Spleen (tissue), 11 donors: ENCODE data around the gene SERPINB11. TPM values are rescaled to one million over a fixed set of nuclear protein-coding genes. Genes with fewer than 3 reads are reported as not detected.
"Not testable (repeated sequence)": the region's sequence is repeated elsewhere in the genome, so short reads cannot be mapped to it uniquely, and the experiment has no call there.

ENCODE experiments used
- DNase-seq: peaks from one replicate; pipeline ENCODE4 v3.0.0-alpha.2; 2020
- H3K27ac ChIP-seq, 8 donors: fragments of 200-600 bp; sonication (generic) in 7 of 8; 1 replicate in 4 of 8; 2 replicates in 4 of 8; pipeline versions ENCODE4 v1.5.0 to v1.8.0; 2016 to 2021; ENCODE audit warnings: inconsistent platforms in 4 of 8, mild to moderate bottlenecking in 4 of 8, moderate library complexity in 1 of 8
- H3K27me3 ChIP-seq, 7 donors: fragments of 200-600 bp; sonication (generic) in 6 of 7; replicated peaks in 1 of 7; 1 replicate in 4 of 7; 2 replicates in 3 of 7; pipeline versions ENCODE4 v1.5.0 to v1.8.0; 2016 to 2021; ENCODE audit warnings: inconsistent platforms in 3 of 7, mild to moderate bottlenecking in 1 of 7
- H3K36me3 ChIP-seq, 6 donors: fragments of 200-600 bp; sonication (generic) in 5 of 6; 1 replicate in 4 of 6; 2 replicates in 2 of 6; pipeline versions ENCODE4 v1.5.0 to v1.8.0; 2016 to 2021; ENCODE audit warnings: inconsistent platforms in 2 of 6
- H3K4me1 ChIP-seq, 6 donors: fragments of 200-600 bp; sonication (generic) in 5 of 6; 1 replicate in 3 of 6; 2 replicates in 3 of 6; pipeline versions ENCODE4 v1.5.0 to v1.8.0; 2016 to 2021; ENCODE audit warnings: inconsistent platforms in 3 of 6
- H3K4me3 ChIP-seq, 8 donors: fragments of 200-600 bp; sonication (generic) in 7 of 8; 1 replicate in 4 of 8; 2 replicates in 4 of 8; pipeline versions ENCODE4 v1.5.0 to v1.8.0; 2016 to 2021; ENCODE audit warnings: inconsistent platforms in 4 of 8, mild to moderate bottlenecking in 4 of 8, moderate library complexity in 2 of 8
- H3K9me3 ChIP-seq, 8 donors: fragments of 200-600 bp; sonication (generic) in 7 of 8; 1 replicate in 4 of 8; 2 replicates in 4 of 8; pipeline versions ENCODE4 v1.5.0 to v1.8.0; 2016 to 2021; ENCODE audit warnings: inconsistent platforms in 4 of 8
- POLR2A ChIP-seq, 3 donors: fragments of 450-650 bp; IDR thresholded peaks; one replicate each; pipeline ENCODE4 v1.5.1; 2017; ENCODE audit warnings: antibody characterized with exemption in 3 of 3, mild to moderate bottlenecking in 1 of 3
- POLR2AphosphoS5 ChIP-seq, 3 donors: sonication (generic); formaldehyde crosslinking; IDR thresholded peaks; one replicate each; pipeline ENCODE4 v1.5.1; 2017; ENCODE audit warnings: antibody characterized with exemption in 3 of 3
- WGBS, 5 donors: extraction: QIAGEN DNeasy Blood & Tissue Kit in 3 of 5; methylation state at CpG; one replicate each; pipeline versions ENCODE4 v1.1.5 to v1.1.7; 2013 to 2018; 5-methylcytosine and 5-hydroxymethylcytosine counted together
- intact Hi-C: fragments of 100-400 bp; cut with DNase I; formaldehyde crosslinking; loops from one replicate; pipeline ENCODE4 v1.15.0; 2023; ENCODE audit warnings: low total_unique reads
- polyA plus RNA-seq, 3 donors: library from polyadenylated mRNA; stranded (reverse); fragments of 200-250 nt; gene quantifications; one replicate each; pipeline ENCODE4 v1.2.1, GENCODE V29; 2013
- total RNA-seq, 7 donors: library from RNA; depleted of rRNA in 3 of 7; stranded (reverse); fragments of >200 nt in 3 of 7; fragmentation: NEBNext Ultra II Directional in 4 of 7; extraction: Animal tissue kit (Norgen Biotek cat#: 25700) in 4 of 7; gene quantifications; one replicate each; pipeline versions ENCODE4 v1.1.0 to v1.2.1, GENCODE V29; 2016 to 2021
- TF ChIP-seq, protein P1 (sequence below), 11 experiments: fragments of 200-600 bp in 7 of 11; fragments of 450-650 bp in 4 of 11; sonication (generic) in 4 of 11; IDR thresholded peaks in 8 of 11; conservative IDR thresholded peaks in 3 of 11; 1 replicate in 7 of 11; 2 replicates in 4 of 11; pipeline versions ENCODE4 v1.4.0 to v1.8.0; 2016 to 2021; ENCODE audit warnings: antibody characterized with exemption in 11 of 11, inconsistent platforms in 4 of 11, mild to moderate bottlenecking in 1 of 11
- donor health status: healthy with polysubstance abuse.
- donor health status: DM: no; HTN: no; CAD: no; lungs with moderate emphysema.
- donor health status: DM: no; HTN: no; CAD: no.
- donor health status: Bipolar disorder and iron deficiency.
- donor health status: healthy.
- donor health status: DM: no; HTN: no; CAD: no.
- donor health status: DM: yes; HTN: yes; CAD: no.

Gene SERPINB11
- total and polyA plus RNA-seq, 10 donors = not detected

DNA sequence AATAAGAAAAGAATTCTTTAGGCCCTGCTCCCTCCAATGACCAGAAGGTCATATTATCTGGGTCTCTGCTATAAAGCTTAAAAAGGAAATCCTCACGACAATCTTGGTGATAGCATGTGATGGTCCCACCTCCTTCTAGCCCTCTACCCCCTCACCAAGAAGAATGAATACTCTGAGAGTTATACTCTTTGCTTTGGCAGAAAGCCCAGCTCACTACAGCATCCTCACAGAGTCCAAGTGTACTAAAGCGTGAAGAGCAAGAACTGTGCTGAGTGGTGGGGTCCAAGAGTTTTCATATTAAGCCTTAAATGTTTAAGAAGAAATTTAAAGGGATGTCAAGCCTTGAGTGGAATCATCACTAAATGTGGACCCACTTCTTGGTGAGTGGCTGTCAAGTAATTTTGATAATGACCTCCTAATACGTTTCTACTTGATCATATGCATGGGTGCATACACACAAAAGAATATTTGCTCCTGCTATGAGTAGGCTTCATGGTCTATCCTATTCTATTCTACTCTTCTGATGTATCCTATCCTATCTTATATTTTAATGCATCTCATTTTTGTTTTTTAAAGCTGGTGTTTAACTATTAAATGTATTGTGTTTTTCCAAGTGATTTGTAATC is 56.0 kb downstream of the SERPINB11 start:
- Histone ChIP-seq H3K36me3 (no peaks in the 10 kb centered on the region), H3K27me3 (no peaks in the 10 kb centered on the region), H3K27ac (no peak overlapping the region), H3K9me3 (peaks cover 2 to 30% (median 22%) of the 10 kb centered on the region in 8 donors), H3K4me1 (no peaks in the 10 kb centered on the region), H3K4me3 (no peak overlapping the region)
- no peak for DNase-seq
- TF ChIP-seq POLR2AphosphoS5 (IDR thresholded peaks at IDR 0.05) = no peak
- TF ChIP-seq, protein P1, sequence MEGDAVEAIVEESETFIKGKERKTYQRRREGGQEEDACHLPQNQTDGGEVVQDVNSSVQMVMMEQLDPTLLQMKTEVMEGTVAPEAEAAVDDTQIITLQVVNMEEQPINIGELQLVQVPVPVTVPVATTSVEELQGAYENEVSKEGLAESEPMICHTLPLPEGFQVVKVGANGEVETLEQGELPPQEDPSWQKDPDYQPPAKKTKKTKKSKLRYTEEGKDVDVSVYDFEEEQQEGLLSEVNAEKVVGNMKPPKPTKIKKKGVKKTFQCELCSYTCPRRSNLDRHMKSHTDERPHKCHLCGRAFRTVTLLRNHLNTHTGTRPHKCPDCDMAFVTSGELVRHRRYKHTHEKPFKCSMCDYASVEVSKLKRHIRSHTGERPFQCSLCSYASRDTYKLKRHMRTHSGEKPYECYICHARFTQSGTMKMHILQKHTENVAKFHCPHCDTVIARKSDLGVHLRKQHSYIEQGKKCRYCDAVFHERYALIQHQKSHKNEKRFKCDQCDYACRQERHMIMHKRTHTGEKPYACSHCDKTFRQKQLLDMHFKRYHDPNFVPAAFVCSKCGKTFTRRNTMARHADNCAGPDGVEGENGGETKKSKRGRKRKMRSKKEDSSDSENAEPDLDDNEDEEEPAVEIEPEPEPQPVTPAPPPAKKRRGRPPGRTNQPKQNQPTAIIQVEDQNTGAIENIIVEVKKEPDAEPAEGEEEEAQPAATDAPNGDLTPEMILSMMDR (IDR thresholded peaks at IDR 0.05 in 8 of 11, conservative IDR thresholded peaks at IDR 0.05 in 3 of 11) = no peak
- no peak for TF ChIP-seq POLR2A (IDR thresholded peaks at IDR 0.05)
- intact Hi-C loops = no loop called here
- 49 to 86% (median 69%) methylated on average over 3 of the region's 3 CpGs for WGBS, 5 donors

DNA sequence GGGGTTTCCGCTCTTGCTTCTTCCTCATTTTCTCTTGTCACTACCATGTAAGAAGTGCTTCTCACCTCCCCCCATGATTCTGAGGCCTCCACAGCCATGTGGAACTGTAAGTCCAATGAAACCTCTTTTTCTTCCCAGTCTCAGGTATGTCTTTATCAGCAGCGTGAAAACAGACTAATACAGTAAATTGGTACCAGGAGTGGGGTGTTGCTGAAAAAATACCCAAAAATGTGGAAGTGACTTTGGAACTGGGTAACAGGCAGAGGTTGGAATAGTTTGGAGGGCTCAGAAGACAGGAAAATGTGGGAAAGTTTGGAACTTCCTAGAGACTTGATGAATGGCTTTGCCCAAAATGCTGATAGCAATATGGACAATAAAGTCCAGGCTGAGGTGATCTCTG is 57.0 kb downstream of the SERPINB11 start:
- H3K36me3 ChIP-seq, H3K4me1 ChIP-seq, intact Hi-C loops, H3K27ac ChIP-seq, DNase-seq, H3K4me3 ChIP-seq, H3K27me3 ChIP-seq: not testable (repeated sequence)
- WGBS, 5 donors = 86 to 100% (median 91%) methylated on average over 2 of the region's 2 CpGs
- peaks cover 2 to 30% (median 22%) of the 10 kb centered on the region in 8 donors for H3K9me3 ChIP-seq

DNA sequence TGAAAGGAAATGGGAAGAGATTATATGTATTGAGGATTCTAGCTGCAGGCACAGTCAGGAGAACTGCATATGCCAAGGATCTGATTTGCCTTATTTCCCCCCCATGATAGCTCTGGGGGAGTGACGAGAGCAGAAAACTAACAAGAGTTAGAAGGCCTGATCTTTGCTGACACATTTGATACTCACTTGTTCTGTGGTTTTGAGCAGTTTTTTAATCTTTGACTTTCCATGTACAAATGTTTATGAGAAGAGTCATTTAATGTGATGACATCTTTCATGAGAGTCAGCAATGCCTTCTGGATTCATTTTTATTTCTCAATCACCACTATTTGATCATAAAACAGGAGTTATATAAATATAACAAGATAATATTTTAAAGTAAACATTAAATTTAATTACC is 59.8 kb downstream of the SERPINB11 start:
- DNase-seq = no peak
- no peak for TF ChIP-seq POLR2A (IDR thresholded peaks at IDR 0.05)
- TF ChIP-seq, protein P1 (IDR thresholded peaks at IDR 0.05 in 8 of 11, conservative IDR thresholded peaks at IDR 0.05 in 3 of 11) = no peak
- TF ChIP-seq POLR2AphosphoS5 (IDR thresholded peaks at IDR 0.05) = no peak
- Histone ChIP-seq H3K9me3 (peaks cover 2 to 30% (median 22%) of the 10 kb centered on the region in 8 donors), H3K4me3 (no peak overlapping the region), H3K27me3 (no peaks in the 10 kb centered on the region), H3K36me3 (no peaks in the 10 kb centered on the region), H3K4me1 (no peaks in the 10 kb centered on the region), H3K27ac (no peak overlapping the region)
- 70 to 84% (median 83%) methylated on average over 1 of the region's 1 CpG for WGBS, 5 donors
- intact Hi-C loops = no loop called here

DNA sequence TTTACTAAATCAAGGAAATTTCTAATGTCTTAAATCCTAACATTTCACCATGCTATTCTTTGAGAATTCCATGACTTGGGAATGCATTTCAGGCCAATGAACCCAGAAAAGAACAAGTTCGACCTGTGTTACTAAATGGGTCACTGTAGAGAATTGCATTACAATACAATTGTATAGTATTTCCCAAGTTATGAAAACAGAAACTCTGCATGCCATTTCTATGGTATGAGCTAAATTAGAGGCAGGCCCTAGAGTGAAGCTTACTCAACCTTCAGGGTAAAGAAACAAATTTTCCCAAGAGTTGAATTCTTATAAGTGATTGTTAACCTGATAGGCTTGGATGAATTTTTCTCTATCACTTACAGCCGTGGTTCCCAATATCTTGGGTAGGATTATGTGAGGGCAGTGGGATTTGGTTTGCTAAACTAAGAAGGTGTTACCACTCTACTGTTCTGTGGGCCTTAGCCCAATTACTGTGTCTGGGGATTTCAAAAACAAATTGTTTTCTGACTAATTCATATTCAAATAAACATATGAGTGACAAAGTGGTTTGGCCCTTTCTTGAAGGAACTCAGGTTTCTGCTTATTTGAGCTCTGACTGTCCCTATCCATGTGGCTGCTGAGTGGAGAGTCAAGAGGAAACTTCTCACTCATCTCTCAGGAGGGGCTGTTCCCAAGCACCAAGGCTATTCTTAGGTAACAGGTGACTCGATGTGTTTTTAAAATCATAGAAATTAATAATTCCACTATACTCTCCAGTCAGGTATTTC is 61.3 kb downstream of the SERPINB11 start:
- Histone ChIP-seq H3K27ac (no peak overlapping the region), H3K4me1 (no peaks in the 10 kb centered on the region), H3K27me3 (no peaks in the 10 kb centered on the region), H3K4me3 (no peak overlapping the region), H3K9me3 (peaks cover 2 to 27% (median 21%) of the 10 kb centered on the region in 8 donors), H3K36me3 (no peaks in the 10 kb centered on the region)
- TF ChIP-seq POLR2AphosphoS5 (IDR thresholded peaks at IDR 0.05) = no peak
- TF ChIP-seq, protein P1 (IDR thresholded peaks at IDR 0.05 in 8 of 11, conservative IDR thresholded peaks at IDR 0.05 in 3 of 11) = no peak
- no peak for TF ChIP-seq POLR2A (IDR thresholded peaks at IDR 0.05)
- WGBS, 5 donors = 70 to 89% (median 84%) methylated on average over 3 of the region's 3 CpGs
- DNase-seq = no peak
- intact Hi-C loops = no loop called here
